MV-4-11 (cell line): ENCODE measurements around the gene ASB5.
A peak's percentile ranks its signal among the peaks of the same experiment; 100 is the strongest.

Source experiments
- DNase-seq: peaks from one replicate; lab custom pipeline; 2025; lab: John Stamatoyannopoulos, UW

Gene ASB5

GRCh38 chr4:176217510-176217909 is 51.5 kb downstream of the ASB5 start:
- DNase-seq, result no peak

- peak; percentile 3 for DNase-seq
Observed at GRCh38 chr4:176212351-176212750, 56.7 kb downstream of the ASB5 start.

- DNase-seq, result no peak
Observed at GRCh38 chr4:176210579-176211296, 58.3 kb downstream of the ASB5 start.

GRCh38 chr4:176210101-176210500 is 58.9 kb downstream of the ASB5 start:
- DNase-seq, result no peak

GRCh38 chr4:176209535-176209934 is 59.5 kb downstream of the ASB5 start:
- no peak for DNase-seq

- DNase-seq, result no peak
Observed at GRCh38 chr4:176207839-176208238, 61.2 kb downstream of the ASB5 start.

GRCh38 chr4:176205299-176205698 is 63.7 kb downstream of the ASB5 start:
- DNase-seq, result no peak

- DNase-seq, result no peak
Observed at GRCh38 chr4:176198316-176198903, 70.6 kb downstream of the ASB5 start.

GRCh38 chr4:176195184-176195978 is 73.6 kb downstream of the ASB5 start, which contains the start of gene SPATA4:
Gene SPATA4 (minus strand): TSS chr4:176195585. CDS start chr4:176195562, 23 bp downstream.
- DNase-seq, result peak; percentile 92

- DNase-seq, result no peak
Observed at GRCh38 chr4:176193938-176194337, 75.1 kb downstream of the ASB5 start.

- DNase-seq, result no peak
Observed at GRCh38 chr4:176193126-176193525, 75.9 kb downstream of the ASB5 start.

GRCh38 chr4:176191974-176192373 is 77.0 kb downstream of the ASB5 start:
- no peak for DNase-seq

GRCh38 chr4:176189891-176190795 is 78.9 kb downstream of the ASB5 start:
- DNase-seq, result no peak

GRCh38 chr4:176188654-176189053 is 80.4 kb downstream of the ASB5 start:
- DNase-seq, result peak; percentile 66

- DNase-seq, result no peak
Observed at GRCh38 chr4:176187624-176188023, 81.4 kb downstream of the ASB5 start.

GRCh38 chr4:176186671-176187395 is 82.2 kb downstream of the ASB5 start:
- no peak for DNase-seq

- DNase-seq, result no peak
Observed at GRCh38 chr4:176186067-176186466, 83.0 kb downstream of the ASB5 start.

GRCh38 chr4:176185051-176185450 is 84.0 kb downstream of the ASB5 start:
- no peak for DNase-seq
